Upper lobe of right lung (tissue), 1 donor: ENCODE measurements around the gene KCNN1. TPM values are rescaled to one million over a fixed set of nuclear protein-coding genes. Genes with fewer than 3 reads are reported as not detected.

Experiments used
- ATAC-seq: fragments of 200-7000 bp; cut with Tn5 transposase; one replicate; pipeline ENCODE4 v1.9.1; 2020; ENCODE audit warnings: mild to moderate bottlenecking, moderate library complexity
- DNase-seq: peaks from one replicate; pipeline ENCODE4 v3.0.0-alpha.2; 2020
- H3K27ac ChIP-seq: fragments of 200-600 bp; one replicate; pipeline ENCODE4 v1.8.0; 2022
- H3K27me3 ChIP-seq: fragments of 200-600 bp; one replicate; pipeline ENCODE4 v1.8.0; 2022; ENCODE audit warnings: mild to moderate bottlenecking
- H3K36me3 ChIP-seq: fragments of 200-600 bp; one replicate; pipeline ENCODE4 v1.8.0; 2022
- H3K4me1 ChIP-seq: fragments of 200-600 bp; one replicate; pipeline ENCODE4 v1.8.0; 2022
- H3K4me3 ChIP-seq: fragments of 200-600 bp; one replicate; pipeline ENCODE4 v1.8.0; 2022; ENCODE audit warnings: mild to moderate bottlenecking
- H3K9me3 ChIP-seq: fragments of 200-600 bp; one replicate; pipeline ENCODE4 v1.8.0; 2022
- intact Hi-C: fragments of 100-400 bp; cut with DNase I; formaldehyde crosslinking; loops from one replicate; pipeline ENCODE4 v1.11.0; 2022
- total RNA-seq: library from RNA; stranded (reverse); fragmentation: NEBNext Ultra II Directional; extraction: Animal tissue kit (Norgen Biotek cat#: 25700); gene quantifications from one replicate; pipeline ENCODE4 v1.2.1, GENCODE V29; 2021
- TF ChIP-seq, protein P1 (sequence below): fragments of 200-600 bp; IDR thresholded peaks from one replicate; pipeline ENCODE4 v1.8.0; 2022; ENCODE audit warnings: antibody characterized with exemption
- donor health status: DM: no; HTN: yes; CAD: no; lungs with severe emphysema.

The KCNN1 gene
- total RNA-seq, 1 donor from 2014 or later, result not detected

DNA sequence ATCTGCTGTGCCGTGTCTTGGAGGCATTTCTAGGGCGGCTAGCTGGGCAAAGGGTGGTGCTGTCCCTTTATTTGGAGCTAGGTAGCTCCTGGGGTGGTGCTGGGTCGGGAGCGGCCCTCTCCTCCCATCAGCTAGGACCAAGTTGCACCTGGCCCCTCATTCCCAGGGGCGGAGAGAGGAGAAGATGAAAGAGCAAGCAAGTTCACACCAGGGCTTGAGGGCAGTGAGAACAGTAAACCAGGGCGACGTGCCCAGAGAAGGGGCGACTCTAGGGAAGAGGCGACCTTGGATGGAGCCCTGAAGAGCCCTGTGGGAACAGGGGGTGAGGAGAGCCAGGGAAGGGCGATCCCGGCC lies 17.0 kb upstream of the KCNN1 start:
- Histone ChIP-seq H3K9me3 (no peaks in the 10 kb centered on the region), H3K36me3 (no peaks in the 10 kb centered on the region), H3K4me3 (no peak overlapping the region), H3K4me1 (peaks cover 33% of the 10 kb centered on the region), H3K27me3 (peaks cover 58% of the 10 kb centered on the region), H3K27ac (no peak overlapping the region)
- intact Hi-C loops, result no loop called here
- no peak for ATAC-seq
- TF ChIP-seq, protein P1, sequence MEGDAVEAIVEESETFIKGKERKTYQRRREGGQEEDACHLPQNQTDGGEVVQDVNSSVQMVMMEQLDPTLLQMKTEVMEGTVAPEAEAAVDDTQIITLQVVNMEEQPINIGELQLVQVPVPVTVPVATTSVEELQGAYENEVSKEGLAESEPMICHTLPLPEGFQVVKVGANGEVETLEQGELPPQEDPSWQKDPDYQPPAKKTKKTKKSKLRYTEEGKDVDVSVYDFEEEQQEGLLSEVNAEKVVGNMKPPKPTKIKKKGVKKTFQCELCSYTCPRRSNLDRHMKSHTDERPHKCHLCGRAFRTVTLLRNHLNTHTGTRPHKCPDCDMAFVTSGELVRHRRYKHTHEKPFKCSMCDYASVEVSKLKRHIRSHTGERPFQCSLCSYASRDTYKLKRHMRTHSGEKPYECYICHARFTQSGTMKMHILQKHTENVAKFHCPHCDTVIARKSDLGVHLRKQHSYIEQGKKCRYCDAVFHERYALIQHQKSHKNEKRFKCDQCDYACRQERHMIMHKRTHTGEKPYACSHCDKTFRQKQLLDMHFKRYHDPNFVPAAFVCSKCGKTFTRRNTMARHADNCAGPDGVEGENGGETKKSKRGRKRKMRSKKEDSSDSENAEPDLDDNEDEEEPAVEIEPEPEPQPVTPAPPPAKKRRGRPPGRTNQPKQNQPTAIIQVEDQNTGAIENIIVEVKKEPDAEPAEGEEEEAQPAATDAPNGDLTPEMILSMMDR, result no peak
- DNase-seq, result no peak

DNA sequence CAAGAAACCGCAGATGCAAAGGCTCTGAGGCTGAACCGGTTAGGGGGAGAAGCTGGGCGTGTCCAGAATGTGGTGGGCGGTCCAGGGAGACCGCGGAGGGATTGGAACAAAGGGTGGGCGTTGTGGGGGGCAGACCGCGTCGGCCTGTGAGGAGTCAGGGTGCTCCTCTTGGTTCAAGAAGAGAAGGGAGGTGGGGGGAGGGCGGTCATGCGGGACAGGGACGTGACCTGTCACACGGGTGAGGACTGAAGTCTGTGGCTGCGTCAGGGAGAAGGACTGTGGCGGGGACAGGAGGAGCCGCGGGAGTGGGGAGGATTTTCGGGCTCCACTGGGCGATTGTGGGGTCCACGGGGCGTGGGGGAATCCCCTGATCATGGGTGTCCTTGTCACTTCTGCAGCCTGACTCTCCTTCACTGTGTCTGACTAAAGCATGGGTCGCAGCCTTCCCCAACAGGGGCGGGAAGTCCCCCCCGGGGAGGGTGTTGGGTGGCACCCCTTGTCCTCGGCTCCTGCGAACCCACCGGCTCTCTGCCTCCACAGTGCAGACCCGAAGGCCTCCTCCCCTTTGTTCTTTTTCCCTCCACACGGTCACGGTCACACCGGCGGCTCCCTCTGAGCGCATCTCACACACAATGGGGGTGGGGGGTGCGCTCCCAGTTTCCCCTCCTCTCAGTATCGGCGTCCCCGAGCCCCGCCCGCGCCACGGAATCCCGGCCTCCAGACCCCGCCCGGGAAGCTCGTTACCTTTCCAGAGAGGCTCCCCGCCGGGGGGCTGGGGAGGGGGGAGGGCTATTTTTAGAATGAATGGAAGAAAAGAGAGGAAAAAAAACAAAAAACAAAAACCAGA lies 16.4 kb upstream of the KCNN1 start:
- Histone ChIP-seq H3K36me3 (no peaks in the 10 kb centered on the region), H3K4me3 (no peak overlapping the region), H3K27me3 (peaks cover 64% of the 10 kb centered on the region), H3K27ac (no peak overlapping the region), H3K4me1 (peaks cover 33% of the 10 kb centered on the region), H3K9me3 (no peaks in the 10 kb centered on the region)
- TF ChIP-seq, protein P1, result no peak
- DNase-seq, result no peak
- no peak for ATAC-seq
- intact Hi-C loops, result no loop called here

DNA sequence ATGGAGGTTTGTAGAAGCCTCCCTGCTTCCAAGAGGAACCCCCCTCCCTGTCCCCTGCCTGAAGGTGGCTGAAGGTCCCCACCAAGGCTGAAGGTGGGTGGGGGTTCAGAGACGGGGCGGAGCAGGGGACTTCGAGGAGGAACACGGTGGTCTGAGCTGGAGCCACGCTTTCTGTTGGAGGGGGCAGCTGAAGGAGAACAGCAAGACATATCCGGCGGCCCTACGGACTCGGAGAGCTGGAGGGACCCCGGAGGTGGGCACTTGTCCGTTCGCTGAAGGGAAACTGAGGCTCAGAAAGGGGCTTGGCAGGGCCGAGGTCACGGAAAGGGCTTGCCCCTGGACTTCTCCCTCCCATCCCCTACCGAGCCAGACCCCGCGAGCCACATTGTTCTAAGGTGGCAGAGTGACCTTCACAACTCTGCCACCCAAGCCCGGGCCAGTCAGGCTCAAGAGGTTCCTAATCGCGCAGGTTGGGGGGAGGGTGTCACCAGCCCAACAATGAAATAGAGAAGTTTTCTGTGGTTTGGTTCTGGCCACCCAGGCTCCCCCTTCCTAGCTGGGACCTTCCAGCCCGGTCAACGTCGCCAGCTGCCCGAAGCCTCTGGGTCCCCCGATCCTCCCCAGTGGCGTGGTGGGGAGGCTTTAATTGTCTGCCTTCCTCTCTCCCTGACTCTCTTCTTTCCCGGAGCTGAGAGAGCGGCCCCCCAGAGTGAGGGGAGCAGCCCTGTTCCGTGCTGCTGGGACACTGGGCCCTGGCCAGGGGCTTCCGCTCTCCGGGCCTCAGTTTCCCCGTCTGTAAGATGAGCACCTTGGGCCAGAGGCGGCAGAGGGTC lies 15.5 kb upstream of the KCNN1 start:
- H3K4me3 ChIP-seq, result no peak overlapping the region
- TF ChIP-seq, protein P1, result no peak
- no peaks in the 10 kb centered on the region for H3K36me3 ChIP-seq
- no peak overlapping the region for H3K27ac ChIP-seq
- no peak for DNase-seq
- H3K4me1 ChIP-seq, result peaks cover 33% of the 10 kb centered on the region
- intact Hi-C loops, result no loop called here
- ATAC-seq, result no peak
- H3K27me3 ChIP-seq, result peaks cover 71% of the 10 kb centered on the region
- H3K9me3 ChIP-seq, result no peaks in the 10 kb centered on the region

DNA sequence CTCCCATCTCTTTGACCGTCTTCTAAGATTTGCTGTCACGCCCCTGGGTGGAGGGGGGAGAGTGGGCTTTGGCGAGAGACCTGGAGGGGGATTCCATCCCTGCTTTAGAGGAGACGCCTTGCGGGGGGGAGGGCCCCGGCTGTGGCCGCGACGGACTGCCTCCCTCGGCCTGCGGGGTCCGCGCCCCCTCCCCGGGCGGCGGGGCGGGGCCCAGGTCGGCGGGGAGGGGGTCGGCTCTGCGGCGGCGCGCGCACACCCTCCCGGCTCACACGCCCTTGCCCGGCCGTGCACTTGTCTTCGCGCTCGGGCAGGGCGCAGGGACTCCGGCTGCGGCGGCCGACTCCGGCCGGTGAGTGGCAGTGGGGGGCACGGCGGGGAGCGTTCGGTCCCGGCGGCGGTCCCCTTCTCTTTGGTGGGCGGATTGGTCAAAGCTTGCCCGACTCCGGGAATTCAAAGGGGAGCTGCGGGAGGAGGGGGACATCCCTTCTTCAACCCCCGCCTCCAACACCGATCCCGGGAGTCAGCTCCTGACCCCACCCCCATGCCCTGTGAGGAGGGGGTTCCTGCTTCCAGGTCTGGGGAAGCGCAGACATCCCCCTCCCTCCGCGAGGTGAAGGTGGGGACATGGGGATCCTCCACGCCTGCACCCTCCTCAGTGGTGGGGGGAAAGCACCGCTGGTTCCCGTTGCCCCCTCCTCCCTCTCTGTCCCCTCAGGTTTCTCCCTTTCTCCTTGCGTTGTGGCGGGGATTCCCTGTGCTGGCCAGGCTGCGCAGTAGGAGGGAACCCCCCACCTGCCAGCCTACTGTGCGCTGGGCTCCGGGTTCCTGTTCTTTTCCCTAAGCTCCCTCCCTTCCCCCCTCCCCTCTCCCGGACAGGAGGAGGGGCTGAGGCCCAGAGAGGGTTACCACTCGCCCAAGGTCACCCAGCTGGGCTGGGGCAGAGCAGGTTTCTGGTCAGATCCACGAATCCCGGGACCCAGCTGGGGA lies 14.6 kb upstream of the KCNN1 start:
- Histone ChIP-seq H3K4me3 (no peak overlapping the region), H3K4me1 (peaks cover 29% of the 10 kb centered on the region), H3K27me3 (peaks cover 71% of the 10 kb centered on the region), H3K9me3 (no peaks in the 10 kb centered on the region), H3K36me3 (no peaks in the 10 kb centered on the region), H3K27ac (no peak overlapping the region)
- no peak for ATAC-seq
- TF ChIP-seq, protein P1, result no peak
- no peak for DNase-seq
- intact Hi-C loops, result no loop called here

DNA sequence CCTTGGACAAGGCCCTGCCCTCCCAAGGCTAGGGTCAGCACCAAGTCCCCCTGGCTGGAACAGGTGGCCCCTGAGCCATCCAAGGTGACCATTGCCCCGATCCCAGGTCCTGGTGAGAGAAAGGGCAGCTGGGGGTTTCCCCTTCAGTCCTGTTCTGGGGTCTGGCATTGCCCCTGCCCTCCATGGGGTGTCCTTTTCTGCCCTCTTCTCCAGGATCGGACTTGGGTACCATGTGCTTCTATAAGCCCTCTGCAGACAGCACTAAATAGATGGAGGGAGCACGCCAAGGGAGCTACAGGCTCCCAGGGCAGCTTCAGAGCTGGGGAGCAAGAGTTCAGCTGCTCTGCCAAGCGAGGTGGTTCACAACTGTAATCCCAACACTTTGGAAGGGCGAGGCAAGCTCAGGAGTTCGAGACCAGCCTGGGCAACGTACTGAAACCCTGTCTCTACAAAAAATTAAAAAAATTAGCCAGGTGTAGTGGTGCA lies 13.5 kb upstream of the KCNN1 start:
- Histone ChIP-seq H3K27me3 (peaks cover 82% of the 10 kb centered on the region), H3K36me3 (no peaks in the 10 kb centered on the region), H3K9me3 (no peaks in the 10 kb centered on the region), H3K4me1 (peaks cover 27% of the 10 kb centered on the region), H3K4me3 (no peak overlapping the region), H3K27ac (no peak overlapping the region)
- DNase-seq (no peak), ATAC-seq (no peak)
- TF ChIP-seq, protein P1, result no peak
- intact Hi-C loops, result no loop called here
